Measurements from ENCODE around the gene CUEDC1. TPM values are rescaled to one million over a fixed set of nuclear protein-coding genes. Genes with fewer than 3 reads are reported as not detected.

The CUEDC1 gene
- total and polyA plus RNA-seq, 2 donors (not counting 1 experiment from before 2014, with no cell fraction given): 0.57 TPM; not detected in 1

DNA sequence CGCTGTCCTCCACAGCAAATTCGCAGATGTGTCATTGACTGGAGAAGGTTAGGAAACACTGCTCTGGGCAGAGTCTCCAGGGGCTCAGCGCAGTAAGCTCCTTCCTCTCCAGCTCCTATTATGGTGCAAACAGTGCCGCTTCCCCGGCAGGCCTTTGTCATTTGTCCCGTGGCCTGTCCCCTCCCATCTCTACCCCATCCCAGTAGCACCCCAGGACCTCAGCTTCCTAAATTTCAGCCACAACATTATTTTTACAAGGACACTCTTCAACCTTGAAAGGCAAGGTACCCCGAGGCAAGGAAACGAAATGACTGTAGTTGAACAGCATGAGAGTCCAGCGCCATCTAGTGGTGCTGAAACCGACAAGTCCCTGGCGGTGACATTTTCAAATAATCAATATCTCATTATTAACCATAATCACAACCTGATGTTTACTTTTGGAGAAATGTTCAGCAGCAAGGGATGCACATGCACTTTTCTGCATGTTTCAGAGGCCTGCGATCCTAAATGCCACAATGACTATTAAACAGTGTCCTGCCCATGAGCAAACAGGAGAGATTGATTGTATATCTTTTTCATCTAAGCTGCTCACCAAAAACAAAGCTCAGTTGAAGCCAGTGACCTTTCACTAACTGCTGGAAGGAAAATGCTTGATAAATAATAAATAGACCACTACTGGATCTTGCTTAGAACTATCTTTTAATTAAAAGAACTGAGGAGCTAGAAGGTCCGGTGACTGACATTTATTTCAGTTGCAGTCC, 121.9 kb downstream of the CUEDC1 start:
- peaks cover 8 to 12% of the 10 kb centered on the region in 2 donors for H3K4me1 ChIP-seq (ENCODE audit: control insufficient read depth in 2 of 2, insufficient read depth in 2 of 2, low read length in 2 of 2)
- peak overlapping the region; percentile 78 for H2AFZ ChIP-seq (ENCODE audit: insufficient read depth, low read depth, low read length, poor library complexity, severe bottlenecking)
- H3K9ac ChIP-seq (ENCODE audit: low read length): peak overlapping the region; percentile 58
- H3K79me2 ChIP-seq (ENCODE audit: control insufficient read depth, insufficient read depth, low read length): no peaks in the 10 kb centered on the region
- peaks cover 0 to 6% of the 10 kb centered on the region in 2 experiments for H3K36me3 ChIP-seq (replicated peaks in 1 of 2; ENCODE audit: control extremely low read depth in 1 of 2, control insufficient read depth in 1 of 2, extremely low read depth in 1 of 2, insufficient read depth in 2 of 2, low read length in 1 of 2)
- DNase-seq (peak; percentile 81), ATAC-seq (ENCODE audit: low read depth) (peak; percentile 62)
- no peaks in the 10 kb centered on the region for H3K9me3 ChIP-seq (ENCODE audit: control extremely low read depth in 1 of 3, control insufficient read depth in 2 of 3, insufficient read depth in 1 of 3, low read length in 2 of 3)
- WGBS (ENCODE audit: insufficient coverage): 12% methylated on average over 12 of the region's 13 CpGs
- peak overlapping the region; percentile 36 to 83 (median 58) for H3K4me3 ChIP-seq (ENCODE audit: control extremely low read depth in 1 of 5, extremely low read depth in 1 of 5, insufficient read depth in 1 of 5, low read depth in 2 of 5, low read length in 4 of 5)
- Mint-ChIP-seq H3K27ac (no peak overlapping the region), H3K9me3 (ENCODE audit: insufficient read depth) (no peaks in the 10 kb centered on the region), H3K4me3 (no peak overlapping the region), H3K27me3 (no peaks in the 10 kb centered on the region), H3K4me1 (peaks cover 2% of the 10 kb centered on the region)
- H3K27ac ChIP-seq (ENCODE audit: low read length in 2 of 2): no peak overlapping the region
- peak overlapping the region; percentile 75 for H3K4me2 ChIP-seq (replicated peaks; ENCODE audit: low read depth, low read length, poor library complexity, severe bottlenecking)
- ChIA-PET POLR2A (no interaction called here), CTCF (interaction anchor here (0.5 to 5.0 kb wide), 39 partner anchors 9 to 1179 kb away, joined by 3 to 48 read pairs (median 4); partner anchors contain the start of genes CCDC182 and MRPS23)
- H4K20me1 ChIP-seq (ENCODE audit: control insufficient read depth, insufficient read depth, low read length, poor library complexity, severe bottlenecking): no peaks in the 10 kb centered on the region
- no peak for TF ChIP-seq EZH2 (IDR thresholded peaks at IDR 0.05; ENCODE audit: borderline replicate concordance, insufficient read depth, low read depth, low read length, poor library complexity, severe bottlenecking)
- TF ChIP-seq, protein P1, sequence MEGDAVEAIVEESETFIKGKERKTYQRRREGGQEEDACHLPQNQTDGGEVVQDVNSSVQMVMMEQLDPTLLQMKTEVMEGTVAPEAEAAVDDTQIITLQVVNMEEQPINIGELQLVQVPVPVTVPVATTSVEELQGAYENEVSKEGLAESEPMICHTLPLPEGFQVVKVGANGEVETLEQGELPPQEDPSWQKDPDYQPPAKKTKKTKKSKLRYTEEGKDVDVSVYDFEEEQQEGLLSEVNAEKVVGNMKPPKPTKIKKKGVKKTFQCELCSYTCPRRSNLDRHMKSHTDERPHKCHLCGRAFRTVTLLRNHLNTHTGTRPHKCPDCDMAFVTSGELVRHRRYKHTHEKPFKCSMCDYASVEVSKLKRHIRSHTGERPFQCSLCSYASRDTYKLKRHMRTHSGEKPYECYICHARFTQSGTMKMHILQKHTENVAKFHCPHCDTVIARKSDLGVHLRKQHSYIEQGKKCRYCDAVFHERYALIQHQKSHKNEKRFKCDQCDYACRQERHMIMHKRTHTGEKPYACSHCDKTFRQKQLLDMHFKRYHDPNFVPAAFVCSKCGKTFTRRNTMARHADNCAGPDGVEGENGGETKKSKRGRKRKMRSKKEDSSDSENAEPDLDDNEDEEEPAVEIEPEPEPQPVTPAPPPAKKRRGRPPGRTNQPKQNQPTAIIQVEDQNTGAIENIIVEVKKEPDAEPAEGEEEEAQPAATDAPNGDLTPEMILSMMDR (IDR thresholded peaks at IDR 0.05): peak; percentile 96
- H3K27me3 ChIP-seq (replicated peaks in 1 of 4; ENCODE audit: control extremely low read depth in 1 of 4, control insufficient read depth in 3 of 4, insufficient read depth in 4 of 4, low read length in 3 of 4): no peaks in the 10 kb centered on the region
- intact Hi-C loops (cut with micrococcal nuclease): loop anchor here (1.0 kb wide), 1 partner anchor 702 kb away; no protein-coding TSS in a partner anchor

Measured in B cell (primary cell).